C4-2B (cell line): ENCODE results near the gene TAS2R41.

Source experiments
- ZFX ChIP-seq: fragments of 450-650 bp; IDR thresholded peaks from 2 replicates; pipeline ENCODE4 v1.6.1; 2017
- TF ChIP-seq, protein P1 (sequence below): fragments of 450-650 bp; conservative IDR thresholded peaks from 2 replicates; pipeline ENCODE4 v1.5.1; 2017; ENCODE audit warnings: mild to moderate bottlenecking

DNA sequence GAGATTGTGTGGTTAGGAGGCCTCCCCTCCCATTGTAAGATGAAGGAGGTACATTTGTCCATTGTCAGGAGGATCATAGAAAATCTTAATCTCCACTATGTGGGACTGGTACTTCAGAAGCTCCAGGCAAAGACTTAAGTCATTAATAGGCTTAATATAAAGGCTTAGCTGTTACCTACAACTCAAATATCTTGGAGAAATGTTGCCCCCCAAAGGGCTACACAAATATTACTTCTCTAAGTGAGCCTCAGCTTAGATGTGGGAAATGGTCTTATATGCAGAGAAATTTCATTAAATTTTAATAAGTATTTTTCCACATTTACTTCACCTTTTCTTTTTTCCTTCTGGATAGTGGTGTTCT is 27.2 kb downstream of the TAS2R41 start:
- TF ChIP-seq, protein P1, sequence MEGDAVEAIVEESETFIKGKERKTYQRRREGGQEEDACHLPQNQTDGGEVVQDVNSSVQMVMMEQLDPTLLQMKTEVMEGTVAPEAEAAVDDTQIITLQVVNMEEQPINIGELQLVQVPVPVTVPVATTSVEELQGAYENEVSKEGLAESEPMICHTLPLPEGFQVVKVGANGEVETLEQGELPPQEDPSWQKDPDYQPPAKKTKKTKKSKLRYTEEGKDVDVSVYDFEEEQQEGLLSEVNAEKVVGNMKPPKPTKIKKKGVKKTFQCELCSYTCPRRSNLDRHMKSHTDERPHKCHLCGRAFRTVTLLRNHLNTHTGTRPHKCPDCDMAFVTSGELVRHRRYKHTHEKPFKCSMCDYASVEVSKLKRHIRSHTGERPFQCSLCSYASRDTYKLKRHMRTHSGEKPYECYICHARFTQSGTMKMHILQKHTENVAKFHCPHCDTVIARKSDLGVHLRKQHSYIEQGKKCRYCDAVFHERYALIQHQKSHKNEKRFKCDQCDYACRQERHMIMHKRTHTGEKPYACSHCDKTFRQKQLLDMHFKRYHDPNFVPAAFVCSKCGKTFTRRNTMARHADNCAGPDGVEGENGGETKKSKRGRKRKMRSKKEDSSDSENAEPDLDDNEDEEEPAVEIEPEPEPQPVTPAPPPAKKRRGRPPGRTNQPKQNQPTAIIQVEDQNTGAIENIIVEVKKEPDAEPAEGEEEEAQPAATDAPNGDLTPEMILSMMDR: peak; percentile 4; the same call in 1 of the 2 replicates
- no peak for TF ChIP-seq ZFX
